IMR-90 (cell line): ENCODE data around the gene THRA. TPM values are rescaled to one million over a fixed set of nuclear protein-coding genes. Genes with fewer than 3 reads are reported as not detected.

ENCODE experiments used
- ATAC-seq: fragments of 200-7000 bp; cut with Tn5 transposase; 2 replicates; pipeline ENCODE4 v1.9.1; 2020; ENCODE audit warnings: low read depth, mild to moderate bottlenecking, moderate library complexity
- BruUV-seq: library from RNA; stranded (reverse); fragments of 400-500 nt; replicated peaks from 2 replicates; lab custom pipeline; 2021; lab: Mats Ljungman, UMichigan
- CTCF ChIA-PET: fragments of 300-600 bp; formaldehyde crosslinking; extraction: SDS; loops from one replicate; lab custom pipeline; 2021; ENCODE audit warnings: antibody characterized with exemption; lab: Yijun Ruan, JAX
- POLR2A ChIA-PET: fragments of 300-600 bp; sonication (Branson Sonifier 250); formaldehyde crosslinking; loops from one replicate; lab custom pipeline; 2022; ENCODE audit warnings: antibody characterized with exemption; ENCODE audit not compliant: unreplicated experiment; lab: Charles Lee
- DNase-seq: peaks from one replicate; pipeline ENCODE4 v3.0.0; 2013
- H2AFZ ChIP-seq: replicated peaks from 2 replicates; pipeline ENCODE3; 2013; ENCODE audit warnings: low read length, mild to moderate bottlenecking; ENCODE audit not compliant: poor library complexity
- H2AK5ac ChIP-seq: 2 replicates; pipeline ENCODE4 v1.6.1; 2013; ENCODE audit warnings: low read depth, low read length, inconsistent platforms
- H2AK9ac ChIP-seq: replicated peaks from 2 replicates; pipeline ENCODE3; 2013; ENCODE audit warnings: mild to moderate bottlenecking, low read depth, low read length, moderate library complexity; ENCODE audit not compliant: poor library complexity
- H2BK120ac ChIP-seq: 2 replicates; pipeline ENCODE4 v1.6.1; 2013; ENCODE audit warnings: low read depth, low read length, inconsistent platforms
- H2BK15ac ChIP-seq: 3 replicates; pipeline ENCODE4 v1.6.1; 2013; ENCODE audit warnings: low read depth, low read length, inconsistent platforms
- H2BK20ac ChIP-seq: 2 replicates; pipeline ENCODE4 v1.6.1; 2013; ENCODE audit warnings: low read depth, mild to moderate bottlenecking, inconsistent platforms, low read length, moderate library complexity
- H2BK5ac ChIP-seq: 2 replicates; pipeline ENCODE4 v1.6.1; 2013; ENCODE audit warnings: mild to moderate bottlenecking, low read depth, low read length, inconsistent platforms; ENCODE audit not compliant: poor library complexity, severe bottlenecking
- H3K14ac ChIP-seq: replicated peaks from 2 replicates; pipeline ENCODE4 v1.6.1; 2013; ENCODE audit warnings: low read depth, low read length, inconsistent platforms
- H3K18ac ChIP-seq: 2 replicates; pipeline ENCODE4 v1.6.1; 2013; ENCODE audit warnings: low read depth, low read length, control low read depth
- H3K23ac ChIP-seq: 2 replicates; pipeline ENCODE4 v1.6.1; 2013; ENCODE audit warnings: low read depth, low read length, inconsistent platforms
- H3K27ac ChIP-seq: 2 replicates; pipeline ENCODE4 v1.5.1; 2013; ENCODE audit warnings: mild to moderate bottlenecking, control low read depth, low read length; ENCODE audit not compliant: insufficient read depth
- H3K27me3 ChIP-seq: 2 replicates; pipeline ENCODE4 v1.6.1; 2013; ENCODE audit warnings: low read length; ENCODE audit not compliant: control insufficient read depth, insufficient read depth
- H3K36me3 ChIP-seq: 2 replicates; pipeline ENCODE4 v1.6.1; 2013; ENCODE audit warnings: low read length, mixed read lengths; ENCODE audit not compliant: control insufficient read depth, insufficient read depth
- H3K4ac ChIP-seq: 2 replicates; pipeline ENCODE4 v1.6.1; 2013; ENCODE audit warnings: low read depth, low read length, inconsistent platforms
- H3K4me1 ChIP-seq: 2 replicates; pipeline ENCODE4 v1.6.1; 2013; ENCODE audit warnings: low read length, mixed read lengths; ENCODE audit not compliant: control insufficient read depth, insufficient read depth
- H3K4me2 ChIP-seq: 2 replicates; pipeline ENCODE4 v1.6.1; 2013; ENCODE audit warnings: low read depth, mild to moderate bottlenecking, control low read depth, low read length, moderate library complexity
- H3K4me3 ChIP-seq: 2 replicates; pipeline ENCODE4 v1.5.1; 2013; ENCODE audit warnings: low read depth, mild to moderate bottlenecking, control low read depth, low read length, moderate library complexity; ENCODE audit not compliant: insufficient read depth
- H3K56ac ChIP-seq: 2 replicates; pipeline ENCODE4 v1.6.1; 2013; ENCODE audit warnings: low read length, inconsistent platforms; ENCODE audit not compliant: insufficient read depth; ENCODE audit errors: extremely low read depth
- H3K79me1 ChIP-seq, 2 experiments: 2 replicates each; pipeline ENCODE4 v1.6.1; 2013; ENCODE audit warnings: low read length in 2 of 2, inconsistent platforms in 1 of 2, low read depth in 1 of 2
- H3K9ac ChIP-seq: 2 replicates; pipeline ENCODE4 v1.6.1; 2013; ENCODE audit warnings: low read depth, low read length, control low read depth
- H3K9me1 ChIP-seq: 2 replicates; pipeline ENCODE4 v1.6.1; 2013; ENCODE audit warnings: low read length, inconsistent platforms; ENCODE audit not compliant: insufficient read depth
- H3K9me3 ChIP-seq: 2 replicates; pipeline ENCODE4 v1.6.1; 2013; ENCODE audit warnings: low read length; ENCODE audit not compliant: control insufficient read depth, insufficient read depth
- H4K20me1 ChIP-seq: 2 replicates; pipeline ENCODE4 v1.6.1; 2013; ENCODE audit warnings: low read length, inconsistent platforms; ENCODE audit not compliant: insufficient read depth
- H4K5ac ChIP-seq: 2 replicates; pipeline ENCODE4 v1.6.1; 2013; ENCODE audit warnings: mild to moderate bottlenecking, low read depth, low read length, control low read depth
- H4K8ac ChIP-seq, 2 experiments: 2 replicates each; pipeline ENCODE4 v1.6.1; 2013; ENCODE audit warnings: low read depth in 2 of 2, low read length in 2 of 2, control low read depth in 1 of 2, inconsistent platforms in 1 of 2
- H4K91ac ChIP-seq: 2 replicates; pipeline ENCODE4 v1.6.1; 2013; ENCODE audit warnings: low read depth, low read length, inconsistent platforms; ENCODE audit not compliant: insufficient read depth
- BHLHE40 ChIP-seq: fragments of 150-350 bp; IDR thresholded peaks from 2 replicates; pipeline ENCODE4 v1.6.1; 2016; ENCODE audit warnings: mild to moderate bottlenecking, low read depth, low read length
- CEBPB ChIP-seq: IDR thresholded peaks from 2 replicates; pipeline ENCODE4 v1.6.1; 2012; ENCODE audit warnings: low read depth, low read length, improper control_type of control experiment
- CTCF ChIP-seq: conservative IDR thresholded peaks from 2 replicates; pipeline ENCODE4 v1.5.1; 2012; ENCODE audit warnings: mild to moderate bottlenecking, low read depth, low read length, improper control_type of control experiment
- ELK1 ChIP-seq: fragments of 150-350 bp; IDR thresholded peaks from 2 replicates; pipeline ENCODE4 v1.6.1; 2016; ENCODE audit warnings: low read depth, mild to moderate bottlenecking, low read length, moderate library complexity, borderline replicate concordance
- FOS ChIP-seq: fragments of 150-350 bp; IDR thresholded peaks from 2 replicates; pipeline ENCODE4 v1.6.1; 2016; ENCODE audit warnings: low read depth, low read length
- MAFK ChIP-seq: IDR thresholded peaks from 2 replicates; pipeline ENCODE4 v1.6.1; 2012; ENCODE audit warnings: low read depth, low read length, improper control_type of control experiment
- MXI1 ChIP-seq: IDR thresholded peaks from 2 replicates; pipeline ENCODE4 v1.6.1; 2012; ENCODE audit warnings: low read depth, mild to moderate bottlenecking, low read length, moderate library complexity, borderline replicate concordance
- NFE2L2 ChIP-seq: fragments of 150-350 bp; IDR thresholded peaks from 2 replicates; pipeline ENCODE4 v1.6.1; 2016; ENCODE audit warnings: low read depth, mild to moderate bottlenecking, low read length
- POLR2A ChIP-seq: IDR thresholded peaks from 2 replicates; pipeline ENCODE4 v1.6.1; 2012; ENCODE audit warnings: mild to moderate bottlenecking, low read depth, low read length
- RCOR1 ChIP-seq: IDR thresholded peaks from 2 replicates; pipeline ENCODE4 v1.6.1; 2012; ENCODE audit warnings: mild to moderate bottlenecking, low read length, improper control_type of control experiment; ENCODE audit not compliant: insufficient replicate concordance
- RFX5 ChIP-seq: IDR thresholded peaks from 2 replicates; pipeline ENCODE4 v1.8.0; 2012; ENCODE audit warnings: low read depth, mild to moderate bottlenecking, low read length, moderate library complexity
- SMC3 ChIP-seq: fragments of 150-350 bp; IDR thresholded peaks from 2 replicates; pipeline ENCODE4 v1.6.1; 2016; ENCODE audit warnings: low read depth, mild to moderate bottlenecking, antibody characterized with exemption, low read length, moderate library complexity
- WGBS, 2 experiments: methylation state at CpG; one replicate each; pipeline versions ENCODE4 v1.1.5 to v1.1.7; 2013; ENCODE audit warnings: missing lambda C conversion rate in 2 of 2; ENCODE audit not compliant: insufficient read length in 1 of 2; ENCODE audit errors: extremely low coverage in 2 of 2; 5-methylcytosine and 5-hydroxymethylcytosine counted together
- dilution Hi-C: fragments of 300-500 bp; cut with HindIII; formaldehyde crosslinking; loops from one replicate; pipeline ENCODE4 v1.14.3; 2018; ENCODE audit warnings: low sequenced_read_pairs; ENCODE audit not compliant: unreplicated experiment
- in situ Hi-C: fragments of 300-500 bp; cut with MboI; formaldehyde crosslinking; loops from 3 replicates; pipeline ENCODE4 v1.14.3; 2019; ENCODE audit warnings: low sequenced_read_pairs, inconsistent platforms, mixed read lengths
- intact Hi-C: fragments of 100-400 bp; cut with micrococcal nuclease; formaldehyde crosslinking; loops from 2 replicates; pipeline ENCODE4 v1.10.0; 2022
- polyA plus RNA-seq, 3 experiments: library from polyadenylated mRNA; depleted of rRNA; stranded (reverse); fragments of >200 nt; gene quantifications; 2 replicates each; pipeline ENCODE4 v1.2.3, GENCODE V29; 2012; ENCODE audit warnings: low replicate concordance in 1 of 3
- total RNA-seq: library from RNA; depleted of rRNA; stranded (reverse); fragments of >200 nt; gene quantifications from 2 replicates; pipeline ENCODE4 v1.2.3, GENCODE V29; 2012
- TF ChIP-seq, protein P1 (sequence below): fragments of 150-350 bp; IDR thresholded peaks from 2 replicates; pipeline ENCODE4 v1.6.1; 2017; ENCODE audit warnings: mild to moderate bottlenecking, antibody characterized with exemption, low read length, low read depth

The THRA gene
- total and polyA plus RNA-seq, 2 of the 4 experiments (the other 2 are of a cell fraction): 22.0 to 23.4 TPM

DNA sequence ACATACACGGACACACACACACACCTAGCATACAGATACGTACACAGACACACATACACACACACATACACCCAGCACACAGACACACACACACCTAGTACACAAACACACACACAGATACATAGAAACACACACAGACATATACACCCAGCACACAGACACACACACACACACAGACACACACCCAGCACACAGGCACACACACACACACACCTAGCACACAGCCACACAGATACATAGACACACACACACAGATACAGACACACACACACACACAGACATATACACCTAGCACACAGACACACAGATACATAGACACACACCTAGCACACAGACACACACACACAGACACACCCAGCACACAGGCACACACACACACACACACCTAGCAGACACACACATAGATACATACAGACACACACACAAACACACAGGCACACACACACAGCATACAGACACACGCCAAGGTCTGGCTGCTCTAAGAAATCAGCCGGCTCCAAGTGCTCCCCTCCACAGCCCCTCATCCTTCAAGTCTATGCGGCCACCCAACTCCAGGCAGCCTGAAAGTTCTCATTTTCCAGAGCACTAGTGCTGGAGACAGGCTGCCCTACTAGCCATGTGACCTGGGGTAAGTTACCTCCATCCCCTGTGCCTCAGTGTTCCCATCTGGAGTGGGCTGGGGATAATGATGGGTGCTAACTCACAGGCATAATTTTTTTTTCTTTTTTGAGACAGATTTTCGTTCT is 24.5 kb downstream of the THRA start:
- Histone ChIP-seq H4K5ac (no peak overlapping the region), H3K9me1 (no peaks in the 10 kb centered on the region), H3K9ac (no peak overlapping the region), H2AK5ac (peak overlapping the region; percentile 57; the same call in 1 of the 2 replicates), H2BK120ac (no peak overlapping the region), H2BK5ac (peak overlapping the region; percentile 88), H2AK9ac (no peak overlapping the region), H3K4me3 (no peak overlapping the region), H3K18ac (no peak overlapping the region), H4K20me1 (peaks cover 3% of the 10 kb centered on the region; the same call in 1 of the 2 replicates), H3K9me3 (no peaks in the 10 kb centered on the region), H3K4ac (no peak overlapping the region), H3K27ac (no peak overlapping the region), H3K23ac (no peak overlapping the region), H2BK20ac (no peak overlapping the region), H2AFZ (no peak overlapping the region), H3K79me1 (no peaks in the 10 kb centered on the region; a peak in 1 of 4 replicates), H3K14ac (no peak overlapping the region), H3K27me3 (no peaks in the 10 kb centered on the region), H3K56ac (no peak overlapping the region), H3K36me3 (peaks cover 61% of the 10 kb centered on the region), H4K91ac (no peak overlapping the region), H2BK15ac (no peak overlapping the region), H3K4me1 (peaks cover 5% of the 10 kb centered on the region; the same call in 1 of the 2 replicates), H3K4me2 (no peak overlapping the region), H4K8ac (no peak overlapping the region)
- BruUV-seq: no TSS peak
- ATAC-seq: no peak
- dilution Hi-C loops: no loop called here
- intact Hi-C loops: loop anchor here (2.0 kb wide), 1 partner anchor 24 kb away; the partner anchor contains the start of gene THRA
- in situ Hi-C loops: no loop called here
- POLR2A ChIA-PET: no interaction called here
- CTCF ChIA-PET: interaction anchor here (0.7 to 1.6 kb wide), 8 partner anchors 11 to 72 kb away, joined by 3 to 12 read pairs (median 3); partner anchors contain the start of genes CSF3 and THRA
- WGBS, 2 experiments: 87% methylated on average over 4 of the region's 6 CpGs; no CpG with 5 or more reads in 1 of the 2 experiments
- no peak for TF ChIP-seq MAFK
- no peak for TF ChIP-seq RCOR1
- no peak for TF ChIP-seq CEBPB
- TF ChIP-seq SMC3: no peak
- TF ChIP-seq NFE2L2: no peak
- no peak for TF ChIP-seq ELK1
- no peak for TF ChIP-seq BHLHE40
- no peak for TF ChIP-seq FOS
- no peak for TF ChIP-seq CTCF
- TF ChIP-seq RFX5: no peak
- TF ChIP-seq, protein P1, sequence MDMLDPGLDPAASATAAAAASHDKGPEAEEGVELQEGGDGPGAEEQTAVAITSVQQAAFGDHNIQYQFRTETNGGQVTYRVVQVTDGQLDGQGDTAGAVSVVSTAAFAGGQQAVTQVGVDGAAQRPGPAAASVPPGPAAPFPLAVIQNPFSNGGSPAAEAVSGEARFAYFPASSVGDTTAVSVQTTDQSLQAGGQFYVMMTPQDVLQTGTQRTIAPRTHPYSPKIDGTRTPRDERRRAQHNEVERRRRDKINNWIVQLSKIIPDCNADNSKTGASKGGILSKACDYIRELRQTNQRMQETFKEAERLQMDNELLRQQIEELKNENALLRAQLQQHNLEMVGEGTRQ: no peak
- TF ChIP-seq MXI1: no peak
- TF ChIP-seq POLR2A: no peak
- DNase-seq: no peak
